K562 (cell line): ENCODE results near the gene SMIM41. TPM values are rescaled to one million over a fixed set of nuclear protein-coding genes. Genes with fewer than 3 reads are reported as not detected.

Experiments
- FOXP1 ChIP-seq: sonication (generic); formaldehyde crosslinking; IDR thresholded peaks from 2 replicates; pipeline ENCODE4 v1.8.0; 2022; ENCODE audit warnings: mild to moderate bottlenecking, missing genetic modification reagents
- HDAC2 ChIP-seq: fragments of 450-650 bp; IDR thresholded peaks from 2 replicates; pipeline ENCODE4 v1.6.1; 2016; ENCODE audit warnings: mild to moderate bottlenecking
- MYC ChIP-seq, 2 experiments: fragments of 250-450 bp in 1 of 2; sonication (Bioruptor Pico) in 1 of 2; IDR thresholded peaks; 2 replicates each; pipeline versions ENCODE4 v1.5.1 to v1.6.1; 2012 to 2021; ENCODE audit warnings: low read depth in 2 of 2, borderline replicate concordance in 1 of 2, improper control_type of control experiment in 1 of 2, low read length in 1 of 2, mild to moderate bottlenecking in 1 of 2, moderate library complexity in 1 of 2
- NR4A1 ChIP-seq, 2 experiments: fragments of 250-450 bp in 1 of 2; fragments of 450-650 bp in 1 of 2; sonication (Bioruptor Pico) in 1 of 2; IDR thresholded peaks; 2 replicates each; pipeline versions ENCODE4 v1.4.0 to v1.6.1; 2016 to 2020; ENCODE audit warnings: mild to moderate bottlenecking in 2 of 2, missing compliant biosample characterization in 1 of 2, missing genetic modification characterization in 1 of 2, moderate library complexity in 1 of 2
- POLR3A ChIP-seq: IDR thresholded peaks from 2 replicates; pipeline ENCODE4 v1.6.1; 2011; ENCODE audit warnings: borderline replicate concordance, mild to moderate bottlenecking, moderate library complexity; ENCODE audit not compliant: insufficient read length, insufficient read depth; ENCODE audit errors: extremely low read depth
- POU5F1 ChIP-seq: fragments of 150-350 bp; IDR thresholded peaks from 2 replicates; pipeline ENCODE4 v1.6.1; 2014; ENCODE audit warnings: borderline replicate concordance, low read length, low read depth, mild to moderate bottlenecking; ENCODE audit not compliant: partially characterized antibody
- RBM14 ChIP-seq: fragments of 200-400 bp; formaldehyde crosslinking; IDR thresholded peaks from 2 replicates; pipeline ENCODE4 v1.6.1; 2018; ENCODE audit warnings: low read depth, mild to moderate bottlenecking, low read length, moderate library complexity, borderline replicate concordance; ENCODE audit not compliant: insufficient read depth
- SOX6 ChIP-seq: fragments of 450-650 bp; IDR thresholded peaks from 2 replicates; pipeline ENCODE4 v1.6.1; 2014; ENCODE audit warnings: mild to moderate bottlenecking
- YY1 ChIP-seq, 3 experiments: IDR thresholded peaks; 2 replicates each; pipeline ENCODE4 v1.6.1; 2011; ENCODE audit warnings: low read length in 2 of 3, mild to moderate bottlenecking in 2 of 3, moderate library complexity in 2 of 3, borderline replicate concordance in 1 of 3, control low read depth in 1 of 3, low read depth in 1 of 3; ENCODE audit not compliant: insufficient read depth in 3 of 3, insufficient replicate concordance in 2 of 3, control insufficient read depth in 1 of 3, insufficient read length in 1 of 3; ENCODE audit errors: extremely low read depth in 1 of 3
- ZNF445 ChIP-seq: fragments of 250-450 bp; sonication (Bioruptor Pico); IDR thresholded peaks from 2 replicates; pipeline ENCODE4 v1.4.0; 2020; ENCODE audit warnings: low read depth, mild to moderate bottlenecking, moderate library complexity
- ZNF57 ChIP-seq: fragments of 450-650 bp; formaldehyde crosslinking; IDR thresholded peaks from 2 replicates; pipeline ENCODE4 v1.4.0; 2020; ENCODE audit warnings: mild to moderate bottlenecking, moderate library complexity
- polyA plus RNA-seq, 8 experiments: library from polyadenylated mRNA; depleted of rRNA in 4 of 8; stranded (reverse) in 5 of 8; unstranded in 3 of 8; fragments of >200 nt; fragmentation: Nextera tagmentation in 2 of 8; fragmentation: Illumina TruSeq in 1 of 8; extraction: Ambion mirVana in 2 of 8; extraction: Trizol in 1 of 8; gene quantifications; 2 replicates each; pipeline versions ENCODE4 v1.2.1 to v1.2.3, GENCODE V29; 2011 to 2014; ENCODE audit warnings: inconsistent platforms in 1 of 8, missing spikeins in 1 of 8
- total RNA-seq, 7 experiments: library from RNA; depleted of rRNA in 6 of 7; stranded (reverse); fragments of >200 nt in 6 of 7; fragmentation: Illumina TruSeq in 2 of 7; extraction: Trizol in 2 of 7; gene quantifications; 2 replicates each; pipeline versions ENCODE4 v1.2.1 to v1.2.3, GENCODE V29; 2011 to 2021; ENCODE audit warnings: low replicate concordance in 1 of 7
- TF ChIP-seq, protein P1 (sequence below): fragments of 250-450 bp; sonication (Bioruptor Pico); IDR thresholded peaks from 2 replicates; pipeline ENCODE4 v1.5.1; 2021; ENCODE audit warnings: mild to moderate bottlenecking
- TF ChIP-seq, protein P2 (sequence below), 3 experiments: IDR thresholded peaks in 2 of 3; conservative IDR thresholded peaks in 1 of 3; 2 replicates each; pipeline ENCODE4 v1.5.1; 2011 to 2012; ENCODE audit warnings: low read length in 3 of 3, mild to moderate bottlenecking in 3 of 3, control low read depth in 2 of 3, improper control_type of control experiment in 1 of 3, inconsistent platforms in 1 of 3, low read depth in 1 of 3, mixed read lengths in 1 of 3, moderate library complexity in 1 of 3; ENCODE audit not compliant: insufficient read depth in 2 of 3
- TF ChIP-seq, protein P3 (sequence below): sonication (generic); formaldehyde crosslinking; IDR thresholded peaks from 2 replicates; pipeline ENCODE4 v1.8.1; 2023; ENCODE audit warnings: missing genetic modification reagents, mild to moderate bottlenecking, borderline replicate concordance

The SMIM41 gene
- total and polyA plus RNA-seq, 9 of the 15 experiments (the other 6 are each of a cell fraction or from before 2014, with no cell fraction given) = not detected

DNA sequence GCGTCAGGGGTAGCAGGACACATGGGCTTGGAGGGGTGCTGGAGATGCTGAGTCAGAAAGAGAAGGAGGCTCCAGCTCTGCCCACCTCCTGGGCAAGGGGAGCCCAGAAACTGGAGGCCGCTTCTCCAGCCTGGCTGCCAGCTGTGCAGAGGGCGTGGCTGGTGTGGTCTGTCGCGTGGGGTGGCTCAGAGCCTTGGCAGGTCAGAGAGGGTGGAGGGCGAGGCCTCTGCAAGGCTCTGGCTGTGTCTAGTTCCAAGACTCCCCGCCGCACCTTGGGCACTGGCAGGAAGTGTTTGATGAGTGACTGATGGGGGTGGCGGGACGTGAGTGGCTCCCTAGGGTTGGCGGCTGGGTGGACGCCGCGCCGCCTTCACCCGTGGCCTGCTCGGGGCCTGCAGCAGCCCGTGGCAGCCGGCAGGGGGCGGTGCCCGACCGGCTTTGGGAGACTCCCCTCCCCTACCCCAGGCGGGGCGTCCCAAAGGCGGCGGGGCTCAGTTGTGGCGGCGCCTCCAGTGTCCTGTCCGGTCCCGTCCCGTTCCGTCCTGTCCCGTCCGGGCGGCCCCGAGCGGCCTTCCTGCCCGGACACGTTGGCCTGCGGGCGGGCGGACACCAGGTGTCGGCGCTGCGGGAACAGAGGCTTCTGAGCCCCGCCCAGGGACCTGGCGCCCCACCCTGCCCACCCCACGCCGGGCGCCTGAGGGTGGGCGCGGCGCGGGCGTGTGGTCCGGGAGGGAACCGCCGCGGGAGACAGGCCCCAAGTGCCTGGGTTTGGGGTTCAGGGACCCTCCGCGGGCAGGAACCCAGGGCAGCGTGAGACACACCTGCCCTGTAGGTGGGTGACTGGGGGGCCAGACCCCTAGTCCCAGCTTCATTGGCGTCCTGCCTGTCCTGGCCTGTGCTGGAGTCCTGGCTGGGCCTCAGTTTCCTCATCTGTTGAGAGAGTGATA is 72.6 kb downstream of the SMIM41 start (continued):
- TF ChIP-seq, protein P1, sequence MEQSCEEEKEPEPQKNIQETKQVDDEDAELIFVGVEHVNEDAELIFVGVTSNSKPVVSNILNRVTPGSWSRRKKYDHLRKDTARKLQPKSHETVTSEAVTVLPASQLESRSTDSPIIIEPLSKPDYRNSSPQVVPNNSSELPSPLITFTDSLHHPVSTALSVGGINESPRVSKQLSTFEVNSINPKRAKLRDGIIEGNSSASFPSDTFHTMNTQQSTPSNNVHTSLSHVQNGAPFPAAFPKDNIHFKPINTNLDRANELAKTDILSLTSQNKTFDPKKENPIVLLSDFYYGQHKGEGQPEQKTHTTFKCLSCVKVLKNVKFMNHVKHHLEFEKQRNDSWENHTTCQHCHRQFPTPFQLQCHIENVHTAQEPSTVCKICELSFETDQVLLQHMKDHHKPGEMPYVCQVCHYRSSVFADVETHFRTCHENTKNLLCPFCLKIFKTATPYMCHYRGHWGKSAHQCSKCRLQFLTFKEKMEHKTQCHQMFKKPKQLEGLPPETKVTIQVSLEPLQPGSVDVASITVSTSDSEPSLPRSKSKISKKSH (CRISPR knock-in tag) = no peak
- no peak for TF ChIP-seq POU5F1
- no peak for TF ChIP-seq NR4A1 (CRISPR knock-in tag; IDR thresholded peaks at IDR 0.05)
- no peak for TF ChIP-seq NR4A1 (tag; IDR thresholded peaks at IDR 0.05)
- TF ChIP-seq FOXP1 = no peak
- TF ChIP-seq ZNF445 (CRISPR knock-in tag) = no peak
- no peak for TF ChIP-seq HDAC2
- TF ChIP-seq, protein P2, sequence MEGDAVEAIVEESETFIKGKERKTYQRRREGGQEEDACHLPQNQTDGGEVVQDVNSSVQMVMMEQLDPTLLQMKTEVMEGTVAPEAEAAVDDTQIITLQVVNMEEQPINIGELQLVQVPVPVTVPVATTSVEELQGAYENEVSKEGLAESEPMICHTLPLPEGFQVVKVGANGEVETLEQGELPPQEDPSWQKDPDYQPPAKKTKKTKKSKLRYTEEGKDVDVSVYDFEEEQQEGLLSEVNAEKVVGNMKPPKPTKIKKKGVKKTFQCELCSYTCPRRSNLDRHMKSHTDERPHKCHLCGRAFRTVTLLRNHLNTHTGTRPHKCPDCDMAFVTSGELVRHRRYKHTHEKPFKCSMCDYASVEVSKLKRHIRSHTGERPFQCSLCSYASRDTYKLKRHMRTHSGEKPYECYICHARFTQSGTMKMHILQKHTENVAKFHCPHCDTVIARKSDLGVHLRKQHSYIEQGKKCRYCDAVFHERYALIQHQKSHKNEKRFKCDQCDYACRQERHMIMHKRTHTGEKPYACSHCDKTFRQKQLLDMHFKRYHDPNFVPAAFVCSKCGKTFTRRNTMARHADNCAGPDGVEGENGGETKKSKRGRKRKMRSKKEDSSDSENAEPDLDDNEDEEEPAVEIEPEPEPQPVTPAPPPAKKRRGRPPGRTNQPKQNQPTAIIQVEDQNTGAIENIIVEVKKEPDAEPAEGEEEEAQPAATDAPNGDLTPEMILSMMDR (IDR thresholded peaks at IDR 0.05 in 2 of 3, conservative IDR thresholded peaks at IDR 0.05 in 1 of 3; ENCODE audit: insufficient read depth in 2 of 3, low read depth in 1 of 3, low read length in 3 of 3) = peak; percentile 84 to 92 (median 89)
- TF ChIP-seq SOX6 = no peak
- no peak for TF ChIP-seq ZNF57 (CRISPR knock-in tag)
- 0 out of 2 replicates have a peak, but pooled peaks have one; percentile 42 for TF ChIP-seq RBM14
- TF ChIP-seq YY1 (IDR thresholded peaks at IDR 0.05; ENCODE audit: borderline replicate concordance in 1 of 3, control insufficient read depth in 1 of 3, extremely low read depth in 1 of 3, insufficient read depth in 3 of 3, insufficient read length in 1 of 3, insufficient replicate concordance in 2 of 3, low read depth in 1 of 3, low read length in 2 of 3) = peak in 2 of 3 experiments; percentile 5 to 46
- TF ChIP-seq MYC (IDR thresholded peaks at IDR 0.05; ENCODE audit: low read depth, low read length) = no peak
- no peak for TF ChIP-seq MYC (CRISPR knock-in tag; IDR thresholded peaks at IDR 0.05; ENCODE audit: borderline replicate concordance, low read depth)
- TF ChIP-seq POLR3A = no peak
- TF ChIP-seq, protein P3, sequence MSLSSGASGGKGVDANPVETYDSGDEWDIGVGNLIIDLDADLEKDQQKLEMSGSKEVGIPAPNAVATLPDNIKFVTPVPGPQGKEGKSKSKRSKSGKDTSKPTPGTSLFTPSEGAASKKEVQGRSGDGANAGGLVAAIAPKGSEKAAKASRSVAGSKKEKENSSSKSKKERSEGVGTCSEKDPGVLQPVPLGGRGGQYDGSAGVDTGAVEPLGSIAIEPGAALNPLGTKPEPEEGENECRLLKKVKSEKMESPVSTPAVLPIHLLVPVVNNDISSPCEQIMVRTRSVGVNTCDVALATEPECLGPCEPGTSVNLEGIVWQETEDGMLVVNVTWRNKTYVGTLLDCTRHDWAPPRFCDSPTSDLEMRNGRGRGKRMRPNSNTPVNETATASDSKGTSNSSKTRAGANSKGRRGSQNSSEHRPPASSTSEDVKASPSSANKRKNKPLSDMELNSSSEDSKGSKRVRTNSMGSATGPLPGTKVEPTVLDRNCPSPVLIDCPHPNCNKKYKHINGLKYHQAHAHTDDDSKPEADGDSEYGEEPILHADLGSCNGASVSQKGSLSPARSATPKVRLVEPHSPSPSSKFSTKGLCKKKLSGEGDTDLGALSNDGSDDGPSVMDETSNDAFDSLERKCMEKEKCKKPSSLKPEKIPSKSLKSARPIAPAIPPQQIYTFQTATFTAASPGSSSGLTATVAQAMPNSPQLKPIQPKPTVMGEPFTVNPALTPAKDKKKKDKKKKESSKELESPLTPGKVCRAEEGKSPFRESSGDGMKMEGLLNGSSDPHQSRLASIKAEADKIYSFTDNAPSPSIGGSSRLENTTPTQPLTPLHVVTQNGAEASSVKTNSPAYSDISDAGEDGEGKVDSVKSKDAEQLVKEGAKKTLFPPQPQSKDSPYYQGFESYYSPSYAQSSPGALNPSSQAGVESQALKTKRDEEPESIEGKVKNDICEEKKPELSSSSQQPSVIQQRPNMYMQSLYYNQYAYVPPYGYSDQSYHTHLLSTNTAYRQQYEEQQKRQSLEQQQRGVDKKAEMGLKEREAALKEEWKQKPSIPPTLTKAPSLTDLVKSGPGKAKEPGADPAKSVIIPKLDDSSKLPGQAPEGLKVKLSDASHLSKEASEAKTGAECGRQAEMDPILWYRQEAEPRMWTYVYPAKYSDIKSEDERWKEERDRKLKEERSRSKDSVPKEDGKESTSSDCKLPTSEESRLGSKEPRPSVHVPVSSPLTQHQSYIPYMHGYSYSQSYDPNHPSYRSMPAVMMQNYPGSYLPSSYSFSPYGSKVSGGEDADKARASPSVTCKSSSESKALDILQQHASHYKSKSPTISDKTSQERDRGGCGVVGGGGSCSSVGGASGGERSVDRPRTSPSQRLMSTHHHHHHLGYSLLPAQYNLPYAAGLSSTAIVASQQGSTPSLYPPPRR (CRISPR knock-in tag) = no peak
